Keratinocyte (primary cell): ENCODE measurements around the gene FAM83C. TPM values are rescaled to one million over a fixed set of nuclear protein-coding genes. Genes with fewer than 3 reads are reported as not detected.
A peak's percentile ranks its signal among the peaks of the same experiment; 100 is the strongest.

Source experiments
- DNase-seq: peaks from one replicate; pipeline ENCODE4 v3.0.0-alpha.2; 2011; ENCODE audit warnings: low read depth, missing footprints, low spot score
- FAIRE-seq: peaks from 2 replicates; lab custom pipeline; 2011; peaks lifted over from hg19 to GRCh38; lab: Jason Lieb, UNC
- H2AFZ ChIP-seq: 2 replicates; pipeline ENCODE4 v1.6.0; 2012; ENCODE audit warnings: low read length, control low read depth, inconsistent platforms; ENCODE audit not compliant: control insufficient read depth
- H3K27ac ChIP-seq: 2 replicates; pipeline ENCODE4 v1.5.1; 2011; ENCODE audit warnings: low read length; ENCODE audit not compliant: control insufficient read depth, insufficient read depth
- H3K27me3 ChIP-seq: 3 replicates; pipeline ENCODE4 v1.6.0; 2011; ENCODE audit warnings: low read length; ENCODE audit not compliant: control insufficient read depth, insufficient read depth; ENCODE audit errors: extremely low read depth
- H3K36me3 ChIP-seq, 2 experiments: 2 replicates in 1 of 2; 3 replicates in 1 of 2; pipeline ENCODE4 v1.5.1; 2011; ENCODE audit warnings: low read length in 2 of 2, mild to moderate bottlenecking in 1 of 2; ENCODE audit not compliant: control insufficient read depth in 2 of 2, insufficient read depth in 2 of 2; ENCODE audit errors: extremely low read depth in 1 of 2
- H3K4me1 ChIP-seq: 3 replicates; pipeline ENCODE4 v1.5.1; 2011; ENCODE audit warnings: low read length; ENCODE audit not compliant: control insufficient read depth, insufficient read depth; ENCODE audit errors: extremely low read depth
- H3K4me2 ChIP-seq: 3 replicates; pipeline ENCODE4 v1.6.0; 2011; ENCODE audit warnings: low read depth, low read length; ENCODE audit not compliant: control insufficient read depth, insufficient read depth; ENCODE audit errors: extremely low read depth
- H3K4me3 ChIP-seq, 3 experiments: fragments of 200-600 bp in 1 of 3; sonication (generic) in 1 of 3; 2 replicates in 2 of 3; 3 replicates in 1 of 3; pipeline ENCODE4 v1.5.1; 2011 to 2016; ENCODE audit warnings: low read length in 3 of 3, mild to moderate bottlenecking in 3 of 3, control low read depth in 2 of 3, inconsistent platforms in 1 of 3, low read depth in 1 of 3, mixed read lengths in 1 of 3, mixed run types in 1 of 3, moderate library complexity in 1 of 3; ENCODE audit not compliant: control insufficient read depth in 2 of 3, insufficient read depth in 2 of 3; ENCODE audit errors: extremely low read depth in 1 of 3
- H3K79me2 ChIP-seq: 2 replicates; pipeline ENCODE4 v1.6.0; 2012; ENCODE audit warnings: low read length; ENCODE audit not compliant: control insufficient read depth, insufficient read depth
- H3K9ac ChIP-seq: 3 replicates; pipeline ENCODE4 v1.6.0; 2011; ENCODE audit warnings: low read length; ENCODE audit not compliant: control insufficient read depth, insufficient read depth; ENCODE audit errors: extremely low read depth
- H3K9me1 ChIP-seq: 3 replicates; pipeline ENCODE4 v1.6.0; 2011; ENCODE audit warnings: low read length; ENCODE audit not compliant: control insufficient read depth, insufficient read depth; ENCODE audit errors: extremely low read depth
- H3K9me3 ChIP-seq: 2 replicates; pipeline ENCODE4 v1.5.1; 2012; ENCODE audit warnings: low read depth, low read length; ENCODE audit not compliant: control insufficient read depth
- H4K20me1 ChIP-seq: 3 replicates; pipeline ENCODE4 v1.6.0; 2011; ENCODE audit warnings: low read length; ENCODE audit not compliant: control insufficient read depth, insufficient read depth; ENCODE audit errors: extremely low read depth
- EZH2 ChIP-seq: IDR thresholded peaks from one replicate; pipeline ENCODE4 v1.6.1; 2012; ENCODE audit warnings: inconsistent platforms, mild to moderate bottlenecking, low read length, moderate library complexity
- dilution Hi-C: fragments of 300-500 bp; cut with MboI; formaldehyde crosslinking; loops from one replicate; pipeline ENCODE4 v1.7.0; 2020; ENCODE audit warnings: low sequenced_read_pairs; ENCODE audit not compliant: extremely low pct_ligation_motif_present
- polyA plus RNA-seq, 5 experiments: library from polyadenylated mRNA; depleted of rRNA in 3 of 5; stranded (reverse) in 3 of 5; stranded (forward) in 1 of 5; unstranded in 1 of 5; fragments of >200 nt; gene quantifications; 1 replicate in 1 of 5; 2 replicates in 3 of 5; 3 replicates in 1 of 5; pipeline versions ENCODE4 v1.2.1 to v1.2.3, GENCODE V29; 2011 to 2012; ENCODE audit warnings: missing spikeins in 2 of 5, low read depth in 1 of 5, low replicate concordance in 1 of 5
- TF ChIP-seq, protein P1 (sequence below), 3 experiments: IDR thresholded peaks in 1 of 3; conservative IDR thresholded peaks in 1 of 3; optimal IDR thresholded peaks in 1 of 3; 2 replicates in 2 of 3; 3 replicates in 1 of 3; pipeline versions ENCODE3 to v1.5.1; 2011; ENCODE audit warnings: low read length in 3 of 3, mild to moderate bottlenecking in 3 of 3, moderate library complexity in 2 of 3, control low read depth in 1 of 3, inconsistent platforms in 1 of 3; ENCODE audit not compliant: insufficient read depth in 2 of 3; ENCODE audit errors: extremely low read depth in 1 of 3

FAM83C gene
- polyA plus RNA-seq, 1 donor (not counting 4 experiments of a cell fraction or from before 2014, with no cell fraction given): 12.4 TPM

DNA sequence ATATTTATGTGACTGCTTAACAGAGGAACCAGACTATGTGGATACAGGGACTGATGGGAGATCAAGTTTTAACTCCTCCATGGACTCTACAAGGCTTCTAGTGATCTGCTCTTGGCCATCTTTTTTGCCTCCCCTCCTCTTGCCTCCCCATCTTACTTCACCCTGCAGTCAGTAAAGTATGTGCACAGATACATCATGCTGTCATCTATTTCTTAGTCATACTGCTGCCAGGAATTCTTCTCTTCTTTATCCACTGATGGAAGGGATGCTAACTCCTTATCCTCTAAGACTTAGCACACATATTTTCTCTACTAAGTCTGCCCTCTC lies 27.6 kb upstream of the FAM83C start:
- no peak overlapping the region for H3K9ac ChIP-seq
- no peak overlapping the region for H3K4me2 ChIP-seq
- peak overlapping the region; percentile 77 for H3K27ac ChIP-seq
- no peak for DNase-seq
- no peak overlapping the region for H2AFZ ChIP-seq
- H3K79me2 ChIP-seq: no peaks in the 10 kb centered on the region
- H3K9me3 ChIP-seq: no peaks in the 10 kb centered on the region
- H3K4me1 ChIP-seq: peaks cover 42% of the 10 kb centered on the region
- peak; percentile 82 for FAIRE-seq
- dilution Hi-C loops: no loop called here
- TF ChIP-seq EZH2: no peak
- TF ChIP-seq, protein P1, sequence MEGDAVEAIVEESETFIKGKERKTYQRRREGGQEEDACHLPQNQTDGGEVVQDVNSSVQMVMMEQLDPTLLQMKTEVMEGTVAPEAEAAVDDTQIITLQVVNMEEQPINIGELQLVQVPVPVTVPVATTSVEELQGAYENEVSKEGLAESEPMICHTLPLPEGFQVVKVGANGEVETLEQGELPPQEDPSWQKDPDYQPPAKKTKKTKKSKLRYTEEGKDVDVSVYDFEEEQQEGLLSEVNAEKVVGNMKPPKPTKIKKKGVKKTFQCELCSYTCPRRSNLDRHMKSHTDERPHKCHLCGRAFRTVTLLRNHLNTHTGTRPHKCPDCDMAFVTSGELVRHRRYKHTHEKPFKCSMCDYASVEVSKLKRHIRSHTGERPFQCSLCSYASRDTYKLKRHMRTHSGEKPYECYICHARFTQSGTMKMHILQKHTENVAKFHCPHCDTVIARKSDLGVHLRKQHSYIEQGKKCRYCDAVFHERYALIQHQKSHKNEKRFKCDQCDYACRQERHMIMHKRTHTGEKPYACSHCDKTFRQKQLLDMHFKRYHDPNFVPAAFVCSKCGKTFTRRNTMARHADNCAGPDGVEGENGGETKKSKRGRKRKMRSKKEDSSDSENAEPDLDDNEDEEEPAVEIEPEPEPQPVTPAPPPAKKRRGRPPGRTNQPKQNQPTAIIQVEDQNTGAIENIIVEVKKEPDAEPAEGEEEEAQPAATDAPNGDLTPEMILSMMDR (optimal IDR thresholded peaks at IDR 0.05 in 1 of 3, IDR thresholded peaks at IDR 0.05 in 1 of 3, conservative IDR thresholded peaks at IDR 0.05 in 1 of 3; ENCODE audit: extremely low read depth in 1 of 3, insufficient read depth in 2 of 3, low read length in 3 of 3): no peak
- no peaks in the 10 kb centered on the region for H3K27me3 ChIP-seq
- no peak overlapping the region for H3K4me3 ChIP-seq
- peaks cover 0 to 6% of the 10 kb centered on the region in 2 experiments for H3K36me3 ChIP-seq
- no peaks in the 10 kb centered on the region for H4K20me1 ChIP-seq
- H3K9me1 ChIP-seq: no peaks in the 10 kb centered on the region

DNA sequence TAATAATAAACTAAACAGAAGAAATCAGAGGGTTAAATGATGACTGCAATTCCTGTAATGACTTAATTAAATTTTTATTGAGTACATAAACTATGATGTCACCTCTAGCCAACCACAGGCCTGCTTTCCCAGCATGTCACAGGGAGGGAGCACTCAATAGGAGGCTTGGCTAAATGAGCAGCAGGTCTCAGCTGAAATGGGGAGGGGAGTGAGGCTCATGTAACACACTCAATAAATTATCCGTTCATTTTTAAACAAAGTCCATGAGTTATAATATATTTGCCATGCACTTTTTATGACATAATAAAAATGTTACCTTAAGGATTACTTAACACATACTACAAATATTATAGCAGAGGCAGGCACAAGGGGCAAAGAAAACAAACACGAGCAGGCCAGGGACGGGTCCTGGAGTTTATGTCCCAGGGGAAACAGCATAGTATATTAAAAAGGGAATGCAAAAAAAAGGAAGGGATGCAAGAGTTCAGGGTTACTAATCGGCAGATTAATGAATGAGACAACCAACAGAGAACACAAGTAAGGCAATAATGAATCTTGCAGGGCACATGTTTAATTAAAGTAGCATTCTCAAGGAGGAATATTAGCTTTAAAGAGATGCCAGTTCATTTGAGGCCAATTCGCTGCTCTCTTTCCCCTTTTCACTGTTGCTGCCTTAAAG lies 27.1 kb upstream of the FAM83C start:
- DNase-seq: no peak
- Histone ChIP-seq H3K9me3 (no peaks in the 10 kb centered on the region), H3K9me1 (no peaks in the 10 kb centered on the region), H3K4me1 (peaks cover 47% of the 10 kb centered on the region), H3K4me3 (no peak overlapping the region), H3K4me2 (peak overlapping the region; percentile 66), H3K9ac (no peak overlapping the region), H3K36me3 (peaks cover 0 to 8% of the 10 kb centered on the region in 2 experiments), H3K27me3 (no peaks in the 10 kb centered on the region), H3K79me2 (no peaks in the 10 kb centered on the region), H3K27ac (peak overlapping the region; percentile 77), H2AFZ (no peak overlapping the region), H4K20me1 (no peaks in the 10 kb centered on the region)
- dilution Hi-C loops: no loop called here
- no peak for FAIRE-seq
- TF ChIP-seq, protein P1 (optimal IDR thresholded peaks at IDR 0.05 in 1 of 3, IDR thresholded peaks at IDR 0.05 in 1 of 3, conservative IDR thresholded peaks at IDR 0.05 in 1 of 3; ENCODE audit: extremely low read depth in 1 of 3, insufficient read depth in 2 of 3, low read length in 3 of 3): no peak
- TF ChIP-seq EZH2: no peak
